Inflammatory macrophage treated with lipopolysaccharide for 4 hours (primary cell): ENCODE measurements around the gene MOGAT2.
"Not testable (repeated sequence)": the region's sequence is repeated elsewhere in the genome, so short reads cannot be mapped to it uniquely, and the experiment has no call there.

Experiments used
- DNase-seq: peaks from one replicate; pipeline ENCODE4 v3.0.0-alpha.2; 2020

Gene MOGAT2

DNA sequence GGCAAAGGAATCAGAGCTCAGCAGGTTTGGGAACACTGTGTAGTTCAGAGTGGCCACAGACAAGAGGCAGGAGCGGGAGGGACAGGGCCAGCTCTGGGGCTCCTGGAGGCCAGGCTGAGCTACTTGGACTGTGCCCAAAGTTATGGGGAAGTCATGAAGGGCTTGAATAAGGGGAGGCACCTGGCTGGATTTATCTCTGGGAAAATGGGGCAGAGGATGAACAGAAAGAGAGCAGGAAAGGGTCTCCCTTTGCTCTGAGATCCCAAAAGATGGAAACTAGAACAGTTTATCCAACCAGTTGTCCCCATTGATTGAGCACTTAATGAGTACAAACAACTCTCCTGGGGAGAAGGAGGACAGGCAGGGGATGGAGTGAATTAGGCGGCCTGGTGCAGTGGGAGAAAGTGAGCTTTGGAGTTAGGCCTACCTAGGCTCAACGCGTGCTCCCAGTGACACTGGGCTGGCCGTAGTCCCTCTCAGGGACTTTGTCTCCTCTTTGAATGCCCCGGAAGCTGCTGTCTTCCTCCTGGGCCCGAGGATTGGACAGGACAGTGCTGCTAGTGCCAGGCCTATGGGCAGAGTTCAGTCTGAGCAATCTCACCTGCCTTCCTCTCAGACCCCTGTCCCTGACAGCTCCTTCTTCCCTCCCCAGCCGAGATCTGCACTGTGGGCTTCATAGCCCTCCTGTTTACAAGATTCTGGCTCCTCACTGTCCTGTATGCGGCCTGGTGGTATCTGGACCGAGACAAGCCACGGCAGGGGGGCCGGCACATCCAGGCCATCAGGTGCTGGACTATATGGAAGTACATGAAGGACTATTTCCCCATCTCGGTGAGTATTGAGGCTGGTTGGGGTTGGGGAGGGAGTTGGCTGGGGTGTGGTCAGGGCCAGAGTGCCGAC, 2.0 kb downstream of the MOGAT2 start:
- no peak for DNase-seq

DNA sequence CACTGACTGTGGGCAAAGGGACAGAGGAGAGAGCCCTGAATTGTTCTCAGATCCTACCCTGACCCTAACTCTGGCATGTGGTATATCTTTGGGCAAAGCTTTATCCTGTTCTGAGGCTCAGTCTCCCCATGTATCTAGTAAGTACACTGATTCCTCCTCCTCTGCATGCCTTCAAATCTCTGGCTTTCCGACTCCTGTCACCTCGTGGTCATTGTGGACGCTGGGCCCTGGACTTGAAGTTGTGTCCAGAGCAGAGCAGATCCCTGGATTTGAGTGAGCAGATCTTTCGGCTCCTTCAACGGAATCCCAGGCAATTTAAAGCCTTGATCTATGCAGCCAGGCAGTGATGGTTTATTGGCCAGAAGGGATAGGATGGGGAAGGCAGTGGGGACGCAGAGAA, 3.0 kb downstream of the MOGAT2 start:
- DNase-seq: no peak

DNA sequence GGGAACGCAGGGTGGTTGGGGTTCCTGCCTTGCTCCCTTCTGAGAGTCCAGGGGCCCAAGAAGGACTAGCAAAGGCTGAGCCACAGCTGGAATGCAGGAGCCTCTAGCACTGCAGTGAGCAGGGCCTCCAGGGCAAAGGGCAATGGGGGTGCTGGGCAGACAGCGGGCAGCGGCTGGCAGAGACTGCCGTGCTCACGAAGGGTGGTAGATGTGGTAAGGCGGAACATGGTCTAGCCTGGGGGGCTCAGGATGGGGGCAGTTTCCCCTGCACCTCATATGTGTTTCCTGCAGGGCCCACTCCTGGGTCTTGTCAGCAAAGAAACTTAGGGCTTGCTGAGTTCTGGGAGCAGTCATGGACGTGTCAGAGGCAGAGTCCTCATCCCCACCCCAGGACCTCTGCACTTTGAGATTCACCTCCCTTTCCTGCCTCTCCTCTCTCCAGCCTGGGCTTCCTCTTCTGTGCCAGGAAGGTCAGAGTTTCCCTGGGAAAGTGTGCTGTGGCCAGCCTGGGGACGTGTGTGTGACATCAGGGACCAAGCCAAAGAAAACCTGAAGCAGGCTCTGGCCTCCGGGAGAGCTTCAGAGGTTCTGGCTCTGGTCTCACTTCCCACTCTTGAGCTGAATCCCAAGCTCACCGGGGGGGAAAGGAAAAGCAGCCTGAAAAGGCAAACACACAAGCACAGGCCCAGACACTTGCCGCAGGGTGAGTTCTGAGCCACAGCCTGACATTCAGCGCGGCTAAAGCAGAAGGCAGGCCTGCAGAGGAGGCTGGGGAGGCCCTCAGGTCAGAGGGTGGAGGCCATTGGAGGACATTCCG, 4.4 kb downstream of the MOGAT2 start:
- DNase-seq: no peak

DNA sequence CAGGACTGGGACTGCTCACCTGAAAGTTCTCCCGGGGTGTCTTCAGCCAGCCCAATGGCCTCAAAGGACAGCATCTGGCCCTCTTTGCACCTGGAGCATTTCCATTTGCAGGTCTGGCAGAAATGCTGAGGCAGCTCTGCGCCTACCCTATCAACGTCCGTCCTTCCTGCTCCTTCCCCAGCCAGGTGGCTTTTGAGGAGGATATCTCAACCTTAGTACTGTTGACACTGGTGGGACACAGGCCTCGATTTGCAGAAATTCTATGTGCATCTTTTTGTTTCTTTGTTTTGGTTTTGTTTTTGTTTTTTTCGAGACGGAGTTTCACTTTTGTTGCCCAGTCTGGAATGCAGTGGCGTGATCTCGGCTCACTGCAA, 5.0 kb downstream of the MOGAT2 start:
- DNase-seq: no peak

DNA sequence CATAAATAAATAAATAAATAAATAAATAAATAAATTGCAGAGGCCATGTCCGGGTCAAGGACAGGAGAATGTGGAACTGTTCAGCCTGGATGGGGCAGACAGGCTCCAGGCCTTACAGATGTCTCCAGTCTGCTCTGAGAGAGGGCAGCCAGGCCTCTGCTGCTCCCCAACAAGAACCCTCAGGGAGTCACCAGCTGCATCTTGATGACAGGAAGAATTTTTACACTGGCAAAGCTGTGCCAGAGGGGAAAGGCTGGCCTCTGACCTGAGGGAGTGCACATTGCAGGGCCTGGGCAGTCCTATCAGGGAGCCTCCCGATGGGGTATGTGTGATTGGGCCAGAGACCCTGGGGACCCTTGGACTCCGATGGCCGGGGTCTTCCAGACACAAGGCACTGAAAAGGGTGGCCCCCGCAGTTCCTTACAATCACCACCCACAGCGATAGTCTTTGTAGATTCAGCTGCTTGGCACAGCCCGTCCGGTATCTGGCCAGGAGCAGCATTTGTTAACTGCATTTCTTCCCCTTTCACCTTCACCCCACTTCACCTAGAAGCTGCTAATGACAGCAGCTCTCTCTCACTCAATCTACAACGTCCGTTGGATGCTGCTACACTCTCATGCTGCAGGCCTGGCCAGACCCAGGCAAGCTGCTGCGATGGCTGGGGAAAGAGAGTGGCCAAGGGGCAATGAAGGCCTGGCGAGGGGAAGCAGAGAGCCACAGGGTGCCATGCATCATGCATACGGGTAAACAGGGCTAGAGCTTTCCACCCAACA, 8.1 kb downstream of the MOGAT2 start:
- no peak for DNase-seq

DNA sequence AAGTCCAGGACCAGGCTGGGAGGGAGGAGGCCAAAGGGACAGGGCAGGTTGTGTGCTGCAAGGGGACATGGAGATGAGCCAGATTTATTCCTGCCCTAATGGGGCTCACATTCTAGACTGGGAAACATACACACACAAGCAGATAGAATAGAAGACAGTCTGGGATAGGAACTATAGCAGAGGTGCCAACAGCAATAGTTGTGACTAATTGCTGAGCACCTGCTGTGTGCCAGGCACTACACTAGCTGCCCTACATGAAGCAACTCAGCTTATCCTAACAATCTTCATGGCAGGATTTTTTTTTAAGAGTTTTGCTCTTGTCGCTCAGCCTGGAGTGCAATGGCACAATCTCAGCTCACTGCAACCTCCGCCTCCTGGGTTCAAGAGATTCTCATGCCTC, 11.4 kb downstream of the MOGAT2 start:
- no peak for DNase-seq

DNA sequence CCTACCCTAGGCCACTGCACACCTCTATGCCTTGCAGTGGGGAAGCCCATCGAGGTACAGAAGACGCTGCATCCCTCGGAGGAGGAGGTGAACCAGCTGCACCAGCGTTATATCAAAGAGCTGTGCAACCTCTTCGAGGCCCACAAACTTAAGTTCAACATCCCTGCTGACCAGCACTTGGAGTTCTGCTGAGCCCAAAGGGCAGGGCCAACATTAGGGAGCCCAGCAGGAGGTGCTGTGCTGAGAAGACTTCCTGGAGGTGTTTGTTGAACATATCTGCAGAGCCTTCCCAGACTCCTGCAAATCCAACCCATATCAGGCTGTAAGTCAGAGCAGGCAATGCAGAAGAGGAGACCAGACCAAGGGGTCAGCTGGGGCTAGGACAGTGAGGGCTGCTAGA, 13.5 kb downstream of the MOGAT2 start:
- no peak for DNase-seq

DNA sequence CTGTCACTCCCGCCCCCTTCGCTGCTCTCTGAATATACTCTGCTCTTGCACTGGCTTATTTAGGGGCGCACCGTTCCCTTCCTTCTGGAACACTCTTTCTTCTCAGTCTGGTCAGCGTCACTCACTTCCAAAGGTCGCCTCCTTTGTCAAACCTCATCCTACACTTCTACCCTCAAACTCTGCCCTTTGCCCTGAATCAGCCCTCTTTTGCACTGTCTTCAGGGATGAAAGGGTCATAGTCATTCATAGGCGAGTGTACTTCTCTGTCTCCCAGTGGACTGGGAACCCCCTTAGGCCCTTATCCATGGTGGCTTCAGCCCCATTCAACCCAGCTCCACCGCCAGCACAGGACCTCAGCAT, 15.4 kb downstream of the MOGAT2 start:
- no peak for DNase-seq

DNA sequence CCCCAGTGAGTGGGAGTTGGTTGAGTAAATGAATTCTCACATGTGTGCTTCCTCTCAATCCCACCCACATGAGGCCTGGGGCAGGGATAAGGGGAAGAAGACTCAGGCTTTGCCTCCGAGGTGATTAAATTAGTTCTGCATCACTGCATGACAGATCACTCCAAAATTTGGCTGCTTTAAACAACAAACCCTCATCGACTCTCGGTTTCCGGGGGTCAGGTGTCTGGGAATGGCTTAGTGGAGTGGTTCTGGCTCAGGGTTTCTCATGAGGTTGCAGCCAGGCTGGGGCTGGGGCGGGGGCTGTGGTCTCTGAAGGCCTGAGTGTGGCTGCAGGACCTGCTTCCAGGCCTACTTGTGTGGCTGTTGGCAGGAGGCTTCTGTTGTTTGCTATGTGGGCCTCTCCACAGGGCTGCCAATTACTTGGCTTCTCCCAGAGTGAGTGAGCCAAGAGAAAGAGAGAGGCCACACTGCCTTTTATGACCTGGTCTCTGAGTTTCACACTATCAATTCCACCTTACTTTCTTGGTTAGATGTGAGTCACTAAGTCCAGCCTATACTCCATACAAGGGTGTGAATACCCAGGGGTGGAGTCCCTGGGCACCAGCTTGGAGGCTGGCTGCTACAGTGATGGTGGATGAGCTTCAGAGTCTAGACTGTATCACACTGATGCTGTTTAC, 15.9 kb downstream of the MOGAT2 start:
- DNase-seq: peak; percentile 88

DNA sequence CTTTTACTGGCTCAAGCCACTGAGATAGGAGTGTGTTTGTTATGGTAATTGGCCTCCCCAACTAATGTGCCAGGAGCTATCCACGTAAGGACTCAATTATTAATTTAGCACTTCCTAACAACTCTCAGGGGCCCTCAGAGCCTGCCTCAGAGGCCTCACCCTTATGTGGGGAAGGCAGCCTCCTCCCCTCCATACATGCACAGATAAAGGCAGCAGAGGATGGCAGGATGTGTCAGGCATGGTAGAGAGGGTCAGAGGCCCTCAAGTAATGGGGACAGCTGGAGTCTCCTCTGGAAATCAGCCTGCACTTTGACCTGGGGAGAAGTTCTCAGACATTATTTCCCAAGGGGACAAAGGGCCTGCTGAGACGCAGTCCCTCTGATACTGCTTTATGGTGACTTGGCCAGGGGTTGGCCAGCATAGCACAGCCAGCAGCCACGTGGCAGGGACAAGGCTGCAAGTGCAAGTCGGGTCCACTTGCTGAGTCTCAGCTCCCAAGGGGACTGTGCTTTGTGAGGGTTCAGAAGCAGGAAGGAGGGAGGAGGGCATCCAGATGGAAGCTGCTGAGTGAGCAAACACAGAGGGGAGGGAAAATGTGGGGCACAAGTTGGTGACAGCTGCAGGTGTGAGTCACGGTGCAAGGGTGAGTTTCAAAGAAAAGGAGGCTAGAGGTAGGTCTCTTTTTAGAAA, 17.0 kb downstream of the MOGAT2 start:
- no peak for DNase-seq

DNA sequence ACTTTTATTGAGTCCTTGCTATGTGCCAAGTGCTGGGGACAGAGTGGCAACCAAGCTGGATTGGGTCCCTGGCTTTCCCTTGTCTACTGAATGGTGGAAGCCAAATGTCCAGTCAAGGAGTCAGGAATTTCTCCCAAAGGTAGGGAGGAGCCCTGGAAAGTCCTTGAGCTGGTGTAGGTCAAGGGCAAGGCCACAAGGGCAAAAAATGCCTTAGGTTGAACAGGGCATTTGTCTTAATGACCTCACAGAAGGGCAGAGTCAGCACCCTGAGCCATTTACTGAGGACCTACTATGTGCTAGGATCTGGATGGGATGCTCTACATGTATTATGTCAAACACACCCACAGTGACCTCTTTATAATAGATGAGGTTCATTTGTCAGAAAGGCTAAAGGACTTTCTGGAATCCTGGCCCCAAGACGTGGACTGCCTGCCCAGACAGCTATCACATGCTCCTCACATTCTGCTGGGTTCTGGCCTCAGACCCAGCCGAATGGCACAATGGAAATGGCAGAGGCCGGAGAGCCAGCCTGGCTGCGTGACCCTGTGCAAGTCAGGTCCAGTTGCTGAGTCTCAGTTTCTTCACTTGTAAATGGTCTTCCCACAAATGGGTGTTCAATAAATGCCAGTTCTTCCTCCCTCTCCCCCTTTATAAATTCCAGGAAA, 17.7 kb downstream of the MOGAT2 start:
- no peak for DNase-seq

DNA sequence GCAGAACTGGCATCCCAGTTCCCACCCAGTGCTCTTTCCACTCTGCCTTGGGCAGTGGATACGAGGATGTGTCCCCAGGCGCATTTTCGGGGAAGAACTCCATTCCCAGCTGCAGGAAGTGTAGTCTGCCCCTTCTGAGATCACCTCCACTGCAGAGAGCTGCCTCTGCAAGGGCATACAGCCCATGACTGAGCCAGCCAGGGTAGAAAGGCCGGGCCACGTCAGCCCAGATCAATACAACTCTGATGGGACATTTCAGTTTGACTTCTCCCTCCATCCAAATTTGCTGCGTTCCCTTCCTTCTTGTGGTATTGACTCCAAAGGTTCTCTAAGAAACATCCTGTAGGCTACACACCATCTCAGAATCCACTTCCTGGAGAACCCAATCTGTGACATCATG, 19.7 kb downstream of the MOGAT2 start:
- no peak for DNase-seq

DNA sequence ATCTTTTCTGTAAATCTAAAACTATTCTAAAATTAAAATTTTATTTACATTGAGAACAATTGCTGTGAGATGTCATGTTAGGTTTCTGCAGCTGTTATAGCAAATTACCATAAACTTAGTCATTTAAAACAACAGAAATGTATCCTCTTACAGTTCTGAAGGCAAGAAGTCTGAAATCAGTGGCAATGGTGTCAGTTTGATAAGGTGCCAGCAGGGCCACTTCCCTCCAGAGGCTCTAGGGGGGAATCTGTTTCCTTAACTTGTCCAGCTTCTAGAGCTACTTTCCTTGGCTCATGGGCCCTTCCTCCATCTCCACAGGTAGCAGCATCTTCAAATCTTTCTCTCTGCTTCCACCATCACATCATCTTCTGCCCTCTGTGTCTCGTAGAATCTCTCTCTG, 23.0 kb downstream of the MOGAT2 start:
- no peak for DNase-seq

DNA sequence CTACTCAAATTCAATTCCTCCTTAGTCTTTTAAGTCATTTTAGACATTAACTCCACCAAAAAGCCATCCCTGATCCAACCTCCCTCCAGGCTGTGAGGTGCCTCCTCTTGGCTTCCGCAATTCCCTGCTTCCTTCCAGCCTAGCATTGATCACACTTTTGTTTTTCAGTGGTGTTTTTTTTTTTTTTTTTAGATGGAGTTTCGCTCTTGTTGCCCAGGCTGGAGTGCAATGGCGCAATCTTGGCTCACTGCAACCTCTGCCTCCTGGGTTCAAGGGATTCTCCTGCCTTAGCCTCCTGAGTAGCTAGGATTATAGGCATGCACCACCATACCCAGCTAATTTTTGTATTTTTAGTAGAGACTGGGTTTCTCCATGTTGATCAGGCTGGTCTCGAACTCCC, 25.5 kb downstream of the MOGAT2 start:
- not testable (repeated sequence) for DNase-seq

DNA sequence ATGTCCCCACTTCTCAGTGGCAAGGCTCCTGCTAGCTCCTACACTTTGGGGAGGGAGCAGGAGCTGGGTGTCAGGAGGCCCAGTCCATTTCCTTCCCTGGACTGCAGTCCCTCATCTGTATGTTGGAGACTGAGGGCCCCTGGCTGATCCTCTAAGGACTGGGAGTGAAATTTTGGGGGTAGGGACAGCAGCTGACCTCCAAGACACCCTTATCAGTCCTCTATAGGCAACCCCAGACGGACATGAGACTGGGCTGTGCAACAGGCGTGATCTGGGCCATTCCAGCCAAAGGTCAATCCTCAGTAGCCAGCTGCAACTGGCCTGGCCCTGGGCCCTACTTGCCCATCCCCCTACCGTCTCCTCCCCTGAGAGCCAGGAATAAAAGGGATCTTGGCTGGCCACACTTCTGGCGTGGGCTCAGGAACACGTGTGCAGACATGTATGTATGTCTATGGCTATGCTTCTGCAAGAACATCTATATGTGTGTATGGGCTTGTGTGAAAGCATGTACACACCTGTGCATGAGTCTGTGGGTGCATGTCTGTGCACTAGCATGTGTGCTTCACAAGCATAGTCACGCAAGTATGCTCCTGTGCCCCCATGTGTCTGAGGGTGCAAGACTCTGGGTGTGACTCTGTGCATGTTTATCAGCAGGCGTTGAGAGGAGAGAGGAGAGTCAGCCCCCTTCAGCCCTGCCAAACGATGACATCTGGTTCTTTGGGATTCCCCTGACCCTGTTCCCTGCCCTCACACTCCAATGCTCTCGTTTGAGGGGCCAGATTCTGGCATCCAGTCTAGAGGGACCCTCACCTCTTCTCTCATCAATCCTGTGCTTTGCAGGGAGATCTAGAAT, 26.3 kb downstream of the MOGAT2 start:
- no peak for DNase-seq

DNA sequence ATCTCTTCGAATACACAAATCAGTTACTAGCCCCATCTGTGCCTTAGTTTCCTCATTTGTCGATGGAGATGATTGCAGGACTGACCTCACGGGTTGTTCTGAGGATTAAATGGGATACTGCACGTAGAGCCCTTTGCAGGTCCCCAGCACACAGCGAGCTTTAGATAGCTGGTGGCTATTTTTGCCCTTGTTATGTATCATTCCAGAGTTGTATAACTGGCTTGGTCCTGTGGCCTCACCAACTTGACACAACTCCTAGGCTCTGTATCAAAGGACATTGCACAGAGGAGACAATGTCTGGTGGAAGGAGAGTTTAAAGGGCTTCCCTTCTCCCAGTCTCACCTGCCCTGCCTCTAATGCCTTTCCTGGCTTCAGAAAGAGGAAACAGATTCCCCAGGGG, 28.2 kb downstream of the MOGAT2 start:
- DNase-seq: no peak

DNA sequence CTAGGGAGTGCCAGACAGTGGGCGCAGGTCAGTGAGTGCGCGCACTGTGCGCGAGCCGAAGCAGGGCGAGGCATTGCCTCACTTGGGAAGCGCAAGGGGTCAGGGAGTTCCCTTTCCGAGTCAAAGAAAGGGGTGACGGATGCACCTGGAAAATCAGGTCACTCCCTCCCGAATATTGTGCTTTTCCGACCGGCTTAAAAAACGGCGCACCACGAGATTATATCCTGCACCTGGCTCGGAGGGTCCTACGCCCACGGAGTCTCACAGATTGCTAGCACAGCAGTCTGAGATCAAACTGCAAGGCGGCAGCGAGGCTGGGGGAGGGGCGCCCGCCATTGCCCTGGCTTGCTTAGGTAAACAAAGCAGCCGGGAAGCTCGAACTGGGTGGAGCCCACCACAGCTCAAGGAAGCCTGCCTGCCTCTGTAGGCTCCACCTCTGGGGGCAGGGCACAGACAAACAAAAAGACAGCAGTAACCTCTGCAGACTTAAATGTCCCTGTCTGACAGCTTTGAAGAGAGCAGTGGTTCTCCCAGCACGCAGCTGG, 31.2 kb downstream of the MOGAT2 start:
- not testable (repeated sequence) for DNase-seq

DNA sequence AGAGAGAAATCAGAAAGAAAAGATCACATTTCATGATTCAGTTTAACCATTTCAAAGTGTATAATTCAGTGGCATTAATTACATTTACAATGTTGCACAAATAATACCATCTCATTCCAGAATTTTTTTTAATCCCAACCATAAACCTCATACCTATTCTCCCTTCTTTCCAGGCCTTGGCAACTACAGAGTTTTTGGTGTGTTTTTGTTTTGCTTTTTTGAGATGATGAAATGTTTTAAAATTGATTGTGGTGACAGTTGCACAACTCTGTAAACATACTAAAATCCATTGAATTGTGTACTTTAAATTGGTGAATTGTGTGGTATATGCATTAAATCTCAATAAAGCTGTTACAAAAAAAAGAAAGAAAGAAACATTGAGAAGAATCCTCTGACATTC, 37.3 kb downstream of the MOGAT2 start:
- DNase-seq: not testable (repeated sequence)

DNA sequence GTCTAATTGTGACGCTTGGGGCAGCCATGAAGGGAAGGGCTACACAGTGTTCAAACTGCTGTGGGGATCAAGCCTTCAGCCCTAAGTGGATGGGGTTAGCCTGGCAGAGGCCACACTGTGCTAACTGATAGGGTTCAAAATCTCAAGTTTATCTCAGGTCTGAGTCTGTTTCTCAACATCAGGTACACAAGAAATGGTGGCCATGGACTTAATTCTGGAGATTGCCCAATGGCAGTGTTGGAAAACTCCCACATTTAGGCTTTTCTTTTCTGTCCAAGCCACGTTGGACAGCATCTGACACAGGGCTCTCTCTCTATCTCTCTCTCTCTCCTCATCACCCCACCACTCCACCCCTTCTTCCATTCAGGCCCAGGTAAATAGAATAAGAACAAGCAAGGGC, 40.0 kb downstream of the MOGAT2 start:
- no peak for DNase-seq

DNA sequence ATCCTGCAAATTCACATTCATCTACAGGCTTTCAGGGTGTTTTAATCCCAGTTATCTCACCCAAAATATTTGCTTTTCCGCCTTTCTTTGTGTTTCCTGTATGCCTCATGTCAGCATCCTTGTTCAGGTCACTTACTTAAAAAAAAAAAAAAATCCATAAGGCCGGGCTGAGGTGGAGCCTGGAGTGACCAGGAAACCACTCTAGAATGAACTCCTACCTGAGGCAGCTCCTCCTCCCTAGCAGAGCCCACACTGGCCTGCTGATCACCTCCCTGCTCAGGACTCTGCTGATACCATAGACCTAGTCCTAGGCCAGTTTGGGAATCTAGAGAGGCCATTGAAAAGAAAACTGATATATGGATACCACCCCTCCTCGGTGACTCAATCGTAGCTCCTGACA, 42.2 kb downstream of the MOGAT2 start:
- DNase-seq: no peak
